AG10803 (cell line): ENCODE data around the gene BNIP3.
"Not testable (repeated sequence)": the region's sequence is repeated elsewhere in the genome, so short reads cannot be mapped to it uniquely, and the experiment has no call there.

Experiments
- DNase-seq: peaks from one replicate; pipeline ENCODE4 v3.0.0; 2010; ENCODE audit warnings: low read depth
- H3K4me3 ChIP-seq: 2 replicates; pipeline ENCODE4 v1.5.1; 2011; ENCODE audit warnings: mild to moderate bottlenecking, low read length, control low read depth
- CTCF ChIP-seq: conservative IDR thresholded peaks from 2 replicates; pipeline ENCODE4 v1.5.1; 2011; ENCODE audit warnings: mild to moderate bottlenecking, low read length, control low read depth, inconsistent platforms

BNIP3 gene

GRCh38 chr10:131923038-131923756 lies 58.5 kb downstream of the BNIP3 start:
- TF ChIP-seq CTCF = no peak
- no peak overlapping the region for H3K4me3 ChIP-seq
- DNase-seq = no peak

GRCh38 chr10:131921184-131921583 lies 60.5 kb downstream of the BNIP3 start:
- no peak overlapping the region for H3K4me3 ChIP-seq
- no peak for DNase-seq
- TF ChIP-seq CTCF = no peak

GRCh38 chr10:131920693-131921092 lies 61.0 kb downstream of the BNIP3 start:
- no peak for DNase-seq
- TF ChIP-seq CTCF = no peak
- H3K4me3 ChIP-seq = no peak overlapping the region

GRCh38 chr10:131920151-131920550 lies 61.6 kb downstream of the BNIP3 start:
- no peak for DNase-seq
- H3K4me3 ChIP-seq = no peak overlapping the region
- no peak for TF ChIP-seq CTCF

GRCh38 chr10:131919461-131919860 lies 62.3 kb downstream of the BNIP3 start:
- H3K4me3 ChIP-seq, DNase-seq: not testable (repeated sequence)
